ENCODE results near the gene VAPA. TPM values are rescaled to one million over a fixed set of nuclear protein-coding genes. Genes with fewer than 3 reads are reported as not detected.

Gene VAPA
- total and polyA plus RNA-seq, 9 of the 15 experiments (the other 6 are each of a cell fraction or from before 2014, with no cell fraction given) = 219 to 902 (median 526) TPM

DNA sequence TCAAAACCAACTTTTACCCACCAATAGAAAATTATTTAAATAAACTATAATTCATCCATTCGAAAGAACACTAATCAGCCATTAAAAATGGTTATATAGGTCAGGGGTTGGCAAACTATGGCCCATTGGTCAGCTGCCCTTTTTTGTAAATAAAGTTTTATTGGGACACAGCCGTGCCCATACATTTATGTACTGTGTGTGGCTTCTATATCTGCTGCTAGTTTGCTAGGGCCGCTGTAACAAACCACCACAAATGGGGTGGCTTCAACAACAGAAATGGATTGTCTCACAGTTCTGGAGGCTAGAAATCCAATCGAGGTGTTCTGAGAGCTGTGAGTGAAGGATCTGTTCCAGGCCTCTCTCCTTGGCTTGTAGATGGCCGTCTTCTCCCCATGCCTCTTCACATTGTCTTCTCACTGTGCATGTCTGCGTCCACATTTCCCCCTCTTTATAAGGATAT is 35.0 kb upstream of the VAPA start (continued):
- no peak for TF ChIP-seq TBL1XR1 (IDR thresholded peaks at IDR 0.05; ENCODE audit: low read length in 2 of 2)
- TF ChIP-seq RBM39 (optimal IDR thresholded peaks at IDR 0.05; ENCODE audit: low read depth, low read length) = no peak
- TF ChIP-seq FOS (IDR thresholded peaks at IDR 0.05; ENCODE audit: extremely low read depth, insufficient read length) = no peak
- no peak for TF ChIP-seq NR2C1 (IDR thresholded peaks at IDR 0.05)
- TF ChIP-seq NR2C1 (tag; IDR thresholded peaks at IDR 0.05) = peak; percentile 84
- no peak for TF ChIP-seq CEBPG (CRISPR knock-in tag; IDR thresholded peaks at IDR 0.05)
- no peak for TF ChIP-seq CEBPG (tag; conservative IDR thresholded peaks at IDR 0.05 in 1 of 2, IDR thresholded peaks at IDR 0.05 in 1 of 2)
- no peak for TF ChIP-seq SP1 (CRISPR knock-in tag; IDR thresholded peaks at IDR 0.05)
- TF ChIP-seq, protein P1, sequence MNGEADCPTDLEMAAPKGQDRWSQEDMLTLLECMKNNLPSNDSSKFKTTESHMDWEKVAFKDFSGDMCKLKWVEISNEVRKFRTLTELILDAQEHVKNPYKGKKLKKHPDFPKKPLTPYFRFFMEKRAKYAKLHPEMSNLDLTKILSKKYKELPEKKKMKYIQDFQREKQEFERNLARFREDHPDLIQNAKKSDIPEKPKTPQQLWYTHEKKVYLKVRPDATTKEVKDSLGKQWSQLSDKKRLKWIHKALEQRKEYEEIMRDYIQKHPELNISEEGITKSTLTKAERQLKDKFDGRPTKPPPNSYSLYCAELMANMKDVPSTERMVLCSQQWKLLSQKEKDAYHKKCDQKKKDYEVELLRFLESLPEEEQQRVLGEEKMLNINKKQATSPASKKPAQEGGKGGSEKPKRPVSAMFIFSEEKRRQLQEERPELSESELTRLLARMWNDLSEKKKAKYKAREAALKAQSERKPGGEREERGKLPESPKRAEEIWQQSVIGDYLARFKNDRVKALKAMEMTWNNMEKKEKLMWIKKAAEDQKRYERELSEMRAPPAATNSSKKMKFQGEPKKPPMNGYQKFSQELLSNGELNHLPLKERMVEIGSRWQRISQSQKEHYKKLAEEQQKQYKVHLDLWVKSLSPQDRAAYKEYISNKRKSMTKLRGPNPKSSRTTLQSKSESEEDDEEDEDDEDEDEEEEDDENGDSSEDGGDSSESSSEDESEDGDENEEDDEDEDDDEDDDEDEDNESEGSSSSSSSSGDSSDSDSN (IDR thresholded peaks at IDR 0.05; ENCODE audit: borderline replicate concordance in 1 of 2, low read depth in 2 of 2, low read length in 2 of 2) = no peak
- no peak for TF ChIP-seq KLF16 (IDR thresholded peaks at IDR 0.05)
- TF ChIP-seq NR4A1 (CRISPR knock-in tag; IDR thresholded peaks at IDR 0.05) = 0 out of 2 replicates have a peak, but pooled peaks have one; percentile 79
- TF ChIP-seq NR4A1 (tag; IDR thresholded peaks at IDR 0.05) = peak; percentile 87
- TF ChIP-seq NCOA6 (IDR thresholded peaks at IDR 0.05) = no peak
- TF ChIP-seq ZKSCAN8 (CRISPR knock-in tag; IDR thresholded peaks at IDR 0.05) = no peak
- no peak for TF ChIP-seq LARP7 (IDR thresholded peaks at IDR 0.05)
- peak; percentile 72; the same call in 1 of the 2 replicates for TF ChIP-seq SMAD3 (CRISPR knock-in tag; conservative IDR thresholded peaks at IDR 0.05)
- TF ChIP-seq, protein P2, sequence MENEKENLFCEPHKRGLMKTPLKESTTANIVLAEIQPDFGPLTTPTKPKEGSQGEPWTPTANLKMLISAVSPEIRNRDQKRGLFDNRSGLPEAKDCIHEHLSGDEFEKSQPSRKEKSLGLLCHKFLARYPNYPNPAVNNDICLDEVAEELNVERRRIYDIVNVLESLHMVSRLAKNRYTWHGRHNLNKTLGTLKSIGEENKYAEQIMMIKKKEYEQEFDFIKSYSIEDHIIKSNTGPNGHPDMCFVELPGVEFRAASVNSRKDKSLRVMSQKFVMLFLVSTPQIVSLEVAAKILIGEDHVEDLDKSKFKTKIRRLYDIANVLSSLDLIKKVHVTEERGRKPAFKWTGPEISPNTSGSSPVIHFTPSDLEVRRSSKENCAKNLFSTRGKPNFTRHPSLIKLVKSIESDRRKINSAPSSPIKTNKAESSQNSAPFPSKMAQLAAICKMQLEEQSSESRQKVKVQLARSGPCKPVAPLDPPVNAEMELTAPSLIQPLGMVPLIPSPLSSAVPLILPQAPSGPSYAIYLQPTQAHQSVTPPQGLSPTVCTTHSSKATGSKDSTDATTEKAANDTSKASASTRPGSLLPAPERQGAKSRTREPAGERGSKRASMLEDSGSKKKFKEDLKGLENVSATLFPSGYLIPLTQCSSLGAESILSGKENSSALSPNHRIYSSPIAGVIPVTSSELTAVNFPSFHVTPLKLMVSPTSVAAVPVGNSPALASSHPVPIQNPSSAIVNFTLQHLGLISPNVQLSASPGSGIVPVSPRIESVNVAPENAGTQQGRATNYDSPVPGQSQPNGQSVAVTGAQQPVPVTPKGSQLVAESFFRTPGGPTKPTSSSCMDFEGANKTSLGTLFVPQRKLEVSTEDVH (IDR thresholded peaks at IDR 0.05; ENCODE audit: low read depth, partially characterized antibody) = no peak
